Measurements from ENCODE around the gene GDF2. TPM values are rescaled to one million over a fixed set of nuclear protein-coding genes. Genes with fewer than 3 reads are reported as not detected.

Gene GDF2
- total and polyA plus RNA-seq, 10 of the 15 experiments (the other 5 are each of a cell fraction or from before 2014, with no cell fraction given), result not detected

DNA sequence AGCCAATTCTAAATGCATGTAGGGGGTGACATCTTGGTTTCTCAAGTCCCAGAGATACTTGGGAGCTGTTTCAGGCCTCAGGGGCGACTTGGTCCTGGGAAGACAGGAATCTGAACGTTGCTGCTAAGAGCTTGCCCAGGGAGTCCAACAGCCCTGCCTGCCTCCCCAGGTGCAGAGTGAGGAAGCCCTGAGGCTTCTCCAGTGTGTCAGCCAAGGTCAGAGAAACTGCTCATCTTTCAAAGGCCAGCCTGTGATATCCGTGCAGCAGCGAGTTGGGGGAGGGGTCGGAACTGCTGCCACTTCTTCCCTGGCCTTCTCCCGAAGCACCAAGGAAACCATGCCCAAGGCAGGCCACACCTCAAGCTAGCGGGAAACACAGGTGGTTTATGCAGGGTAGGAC lies 9.7 kb downstream of the GDF2 start:
- no peaks in the 10 kb centered on the region; a peak in 2 of 4 replicates for H3K27me3 ChIP-seq (replicated peaks in 1 of 2; ENCODE audit: control insufficient read depth in 2 of 2, insufficient read depth in 2 of 2, low read length in 1 of 2)
- ChIA-PET CTCF (interaction anchor here (1.4 to 2.9 kb wide), 3 partner anchors 9 to 306 kb away, joined by 4 to 7 read pairs (median 5); no protein-coding TSS in a partner anchor), SMC1A (ENCODE audit: uncharacterized antibody, unreplicated experiment) (no interaction called here), POLR2A (no interaction called here), RAD21 (ENCODE audit: unreplicated experiment) (no interaction called here)
- no peak for FAIRE-seq
- no peak overlapping the region for H3K9ac ChIP-seq (ENCODE audit: control insufficient read depth, insufficient read depth, low read length)
- no peak overlapping the region for H2AFZ ChIP-seq (ENCODE audit: control insufficient read depth, low read depth, low read length)
- H3K4me2 ChIP-seq (ENCODE audit: control insufficient read depth, insufficient read depth), result no peak overlapping the region
- H3K36me3 ChIP-seq (ENCODE audit: control insufficient read depth in 2 of 2, insufficient read depth in 2 of 2, low read length in 1 of 2), result no peaks in the 10 kb centered on the region
- 11% methylated on average over 7 of the region's 7 CpGs for WGBS (ENCODE audit: insufficient coverage, insufficient replicate concordance, low lambda C conversion rate, missing lambda C conversion rate)
- no peaks in the 10 kb centered on the region for H3K9me3 ChIP-seq (replicated peaks; ENCODE audit: control insufficient read depth, insufficient read depth, low read length)
- H3K79me2 ChIP-seq (ENCODE audit: control insufficient read depth, insufficient read depth, low read length), result no peaks in the 10 kb centered on the region
- in situ Hi-C loops (cut with MboI) (no loop called here), intact Hi-C loops (cut with micrococcal nuclease; ENCODE audit: unreplicated experiment) (no loop called here)
- H3K27ac ChIP-seq (ENCODE audit: control insufficient read depth, insufficient read depth), result no peak overlapping the region
- no peak for TF ChIP-seq SUZ12 (IDR thresholded peaks at IDR 0.05; ENCODE audit: unreplicated experiment)
- TF ChIP-seq CTCF (IDR thresholded peaks at IDR 0.05 in 2 of 3, conservative IDR thresholded peaks at IDR 0.05 in 1 of 3; ENCODE audit: control insufficient read depth in 2 of 3, extremely low read depth in 1 of 3, insufficient read depth in 1 of 3, low read depth in 3 of 3, low read length in 3 of 3), result no peak
- TF ChIP-seq ETV6 (conservative IDR thresholded peaks at IDR 0.05 in 1 of 2, IDR thresholded peaks at IDR 0.05 in 1 of 2; ENCODE audit: borderline replicate concordance in 1 of 2, low read depth in 1 of 2), result no peak
- TF ChIP-seq DPF2 (IDR thresholded peaks at IDR 0.05), result no peak
- TF ChIP-seq ASH2L (IDR thresholded peaks at IDR 0.05; ENCODE audit: borderline replicate concordance, low read depth), result no peak
- no peak for TF ChIP-seq RUNX3 (IDR thresholded peaks at IDR 0.05; ENCODE audit: low read length)
- H3K4me1 ChIP-seq (ENCODE audit: control insufficient read depth, insufficient read depth, low read length), result no peaks in the 10 kb centered on the region
- no peaks in the 10 kb centered on the region; the same call in 1 of the 2 replicates for H4K20me1 ChIP-seq (ENCODE audit: control insufficient read depth, insufficient read depth)
- no peak overlapping the region for H3K4me3 ChIP-seq
- BruUV-seq (replicated peaks), result no TSS peak
- DNase-seq (ENCODE audit: low read depth, low spot score), result no peak
- ATAC-seq, result no peak

Data from GM12878 (cell line).